ENCODE data around the gene TRIM61.
A peak's percentile ranks its signal among the peaks of the same experiment; 100 is the strongest.
"Not testable (repeated sequence)": the region's sequence is repeated elsewhere in the genome, so short reads cannot be mapped to it uniquely, and the experiment has no call there.

TRIM61 gene

GRCh38 chr4:164956766-164957643 is 20.5 kb downstream of the TRIM61 start:
- peak; percentile 88 for DNase-seq (ENCODE audit: low spot score)

DNA sequence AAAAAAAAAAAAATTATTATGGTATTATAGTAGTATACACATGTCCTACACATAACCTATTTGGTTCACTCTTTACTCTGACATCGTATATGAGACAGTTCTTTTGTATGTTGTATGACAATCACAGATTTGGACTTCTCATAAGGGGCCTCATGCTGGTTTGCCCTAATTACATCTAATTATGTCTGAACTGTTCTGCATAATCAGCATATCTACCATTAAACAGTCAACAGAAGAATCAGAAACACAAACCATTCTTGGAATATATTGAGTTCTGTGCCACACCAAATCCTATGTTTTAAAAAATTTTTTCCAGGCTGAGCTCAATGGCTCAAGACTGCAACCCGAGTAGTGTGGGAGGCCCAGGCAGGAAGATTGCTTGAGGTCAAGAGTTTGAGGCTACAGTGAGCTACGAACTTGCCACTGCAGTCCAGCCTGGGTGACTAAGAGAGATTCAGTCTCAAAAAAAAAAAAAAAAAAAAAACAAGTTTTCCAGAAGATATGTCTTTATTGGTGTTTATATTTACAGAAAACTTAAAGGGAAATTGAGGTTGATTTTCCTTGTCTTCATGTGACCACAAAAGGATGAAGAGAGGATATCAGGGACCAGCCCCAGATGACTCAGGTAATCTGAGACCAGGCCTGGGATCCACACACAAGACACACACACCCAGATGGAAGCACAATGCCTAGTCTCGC is 22.2 kb downstream of the TRIM61 start:
- no peak for DNase-seq (ENCODE audit: low spot score)

GRCh38 chr4:164952551-164952950 is 24.9 kb downstream of the TRIM61 start:
- no peak for DNase-seq (ENCODE audit: low spot score)

- peak; percentile 13 for DNase-seq (ENCODE audit: low spot score)
Measured at GRCh38 chr4:164949448-164950143, 27.9 kb downstream of the TRIM61 start.

- no peak for DNase-seq (ENCODE audit: low spot score)
Measured at GRCh38 chr4:164948975-164949374, 28.5 kb downstream of the TRIM61 start.

GRCh38 chr4:164948006-164948405 is 29.5 kb downstream of the TRIM61 start:
- not testable (repeated sequence) for DNase-seq (ENCODE audit: low spot score)

- no peak for DNase-seq (ENCODE audit: low spot score)
Measured at GRCh38 chr4:164946810-164947209, 30.6 kb downstream of the TRIM61 start.

GRCh38 chr4:164945146-164945545 is 32.3 kb downstream of the TRIM61 start:
- no peak for DNase-seq (ENCODE audit: low spot score)

DNA sequence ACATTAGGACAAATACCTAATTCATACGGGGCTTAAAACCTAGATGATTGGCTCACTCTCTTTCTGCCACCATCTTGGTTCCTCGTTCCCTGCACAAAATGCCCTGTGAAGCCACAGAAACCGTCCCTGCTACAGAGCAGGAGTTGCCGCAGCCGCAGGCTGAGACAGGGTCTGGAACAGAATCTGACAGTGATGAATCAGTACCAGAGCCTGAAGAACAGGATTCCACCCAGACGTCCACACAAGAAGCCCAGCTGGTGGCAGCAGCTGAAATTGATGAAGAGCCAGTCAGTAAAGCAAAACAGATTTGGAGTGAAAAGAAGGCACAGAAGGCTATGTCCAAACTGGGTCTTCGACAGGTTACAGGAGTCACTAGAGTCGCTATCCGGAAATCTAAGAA is 34.3 kb downstream of the TRIM61 start:
- no peak for DNase-seq (ENCODE audit: low spot score)

- peak; percentile 22 for DNase-seq (ENCODE audit: low spot score)
Measured at GRCh38 chr4:164937576-164938270, 39.7 kb downstream of the TRIM61 start.

DNA sequence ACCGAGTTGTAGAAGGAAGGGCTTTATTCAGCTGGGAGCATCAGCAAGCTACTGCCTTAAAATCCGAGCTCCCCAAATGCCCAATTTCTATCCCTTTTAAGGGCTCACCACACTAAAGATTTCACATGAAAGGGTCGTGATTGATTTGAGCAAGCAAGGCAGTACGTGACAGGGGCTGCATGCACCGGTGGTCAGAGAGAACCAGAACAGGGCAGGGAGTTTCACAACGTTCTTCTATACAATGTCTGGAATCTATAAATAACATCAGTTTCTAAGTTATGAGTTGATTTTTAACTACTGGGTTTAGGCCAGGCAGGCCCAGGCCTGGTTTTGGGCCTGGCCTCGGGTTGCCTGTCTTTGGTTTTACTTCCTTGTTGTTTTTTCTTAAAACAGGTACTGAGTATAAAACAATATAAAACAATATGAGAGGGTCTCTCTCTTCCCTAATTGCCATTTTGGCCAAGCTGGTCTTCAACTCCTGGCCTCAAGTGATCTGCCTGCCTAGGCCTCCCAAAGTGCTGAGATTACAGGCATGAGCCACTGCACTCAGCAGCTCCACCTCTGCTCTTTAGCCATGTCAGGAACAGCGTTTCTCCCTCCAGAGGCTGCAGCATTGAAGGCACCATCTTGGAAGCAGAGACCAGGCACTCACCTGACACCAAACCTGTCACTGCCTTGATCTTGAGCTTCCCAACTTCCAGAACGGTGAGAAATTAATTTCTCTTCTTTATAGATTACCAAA is 41.4 kb downstream of the TRIM61 start:
- not testable (repeated sequence) for DNase-seq (ENCODE audit: low spot score)

- no peak for DNase-seq (ENCODE audit: low spot score)
Measured at GRCh38 chr4:164935363-164935762, 42.1 kb downstream of the TRIM61 start.

DNA sequence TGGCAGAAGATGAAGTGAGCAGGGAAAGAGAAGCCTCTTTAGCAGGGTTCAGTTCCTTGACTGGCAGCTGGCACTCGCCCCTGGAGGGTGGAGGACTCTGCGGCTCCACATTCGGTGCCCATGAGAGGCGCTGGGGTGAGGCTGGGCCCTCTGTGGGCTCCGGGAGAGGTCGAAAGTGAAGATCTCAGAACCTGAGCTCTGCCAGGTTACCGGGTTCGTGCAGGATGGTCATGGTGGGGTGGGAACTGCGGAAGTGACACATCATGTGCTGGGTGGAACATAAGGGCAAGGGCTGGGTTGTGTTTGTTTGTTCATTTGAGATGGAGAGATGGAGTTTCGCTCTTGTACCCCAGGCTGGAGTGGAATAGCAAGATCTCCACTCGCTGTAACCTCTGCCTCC is 44.2 kb downstream of the TRIM61 start:
- no peak for DNase-seq (ENCODE audit: low spot score)

- peak; percentile 76 for DNase-seq (ENCODE audit: low spot score)
Measured at GRCh38 chr4:164931551-164932324, 45.7 kb downstream of the TRIM61 start.

DNA sequence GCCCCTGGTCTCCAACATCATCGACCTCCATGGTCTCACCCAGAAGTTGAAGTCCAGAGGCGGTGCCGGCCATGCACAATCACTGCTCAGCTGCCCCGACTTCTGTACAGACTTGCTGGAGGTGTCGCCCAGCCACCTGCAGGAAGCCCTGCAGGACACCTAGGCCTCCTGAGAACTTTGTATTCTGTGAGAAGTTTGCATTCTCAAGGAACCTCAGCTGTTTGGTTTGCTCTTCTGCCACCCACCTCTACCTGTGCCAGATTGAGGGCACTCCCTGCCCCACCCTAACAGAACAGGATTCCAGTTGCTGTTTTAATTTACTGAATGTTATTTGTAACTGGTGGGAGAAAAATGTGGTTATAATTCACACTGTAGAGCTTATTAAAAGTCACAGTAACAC is 46.8 kb downstream of the TRIM61 start:
- DNase-seq (ENCODE audit: low spot score), result no peak

GRCh38 chr4:164927101-164927500 is 50.4 kb downstream of the TRIM61 start:
- not testable (repeated sequence) for DNase-seq (ENCODE audit: low spot score)

DNA sequence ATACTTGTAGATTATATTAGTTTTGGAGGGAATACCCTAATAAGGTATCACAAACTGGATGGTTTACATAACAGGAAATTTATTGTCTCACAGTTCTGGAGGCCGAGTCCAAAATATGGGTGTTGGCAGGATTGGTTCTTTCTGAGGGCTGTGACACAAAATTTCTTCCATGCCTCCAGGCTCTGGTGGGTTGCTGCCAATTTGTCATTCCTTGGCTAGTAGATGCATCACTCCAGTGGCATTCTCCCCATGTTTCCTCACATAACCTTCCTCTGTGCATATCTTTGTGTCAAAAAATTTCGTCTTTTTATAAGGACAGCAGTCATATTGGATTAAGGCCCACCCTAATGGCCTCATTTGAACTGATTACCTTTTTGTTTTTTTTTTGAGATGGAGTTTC is 51.2 kb downstream of the TRIM61 start:
- DNase-seq (ENCODE audit: low spot score), result peak; percentile 86

DNA sequence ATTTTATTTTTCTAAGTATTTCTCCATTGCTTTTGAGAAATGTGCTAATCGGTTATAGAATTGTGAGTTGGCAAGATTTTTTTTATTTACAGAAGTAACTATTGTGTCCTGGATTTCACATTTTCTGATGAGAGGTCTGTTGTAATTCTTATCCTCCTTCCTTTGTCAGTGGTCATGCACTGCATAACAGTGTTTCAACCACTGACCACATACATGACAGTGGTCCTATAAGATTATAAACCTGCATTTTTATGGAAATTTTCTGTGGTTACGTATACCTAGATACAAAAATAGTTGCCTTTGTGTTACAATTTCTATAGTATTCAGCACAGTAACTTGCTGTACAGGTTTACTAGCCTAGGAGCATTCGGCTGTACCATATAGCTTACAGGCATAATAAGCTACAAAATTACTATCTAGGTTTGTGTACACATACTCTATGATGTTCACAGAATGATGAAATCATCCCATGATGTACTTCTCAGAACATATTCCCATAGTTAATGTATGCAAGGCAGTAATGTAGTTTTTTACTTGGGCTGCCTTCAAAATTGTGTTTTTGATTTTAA is 52.7 kb downstream of the TRIM61 start:
- DNase-seq (ENCODE audit: low spot score), result no peak

GRCh38 chr4:164918956-164919355 is 58.5 kb downstream of the TRIM61 start:
- DNase-seq (ENCODE audit: low spot score), result no peak

Data from AG08395 (cell line).